SJCRH30 (cell line): ENCODE measurements around the gene CLEC4M. TPM values are rescaled to one million over a fixed set of nuclear protein-coding genes. Genes with fewer than 3 reads are reported as not detected.

Experiments
- DNase-seq, 2 experiments: peaks; one replicate each; pipeline ENCODE4 v3.0.0-alpha.2; 2015 to 2020
- H3K27ac ChIP-seq: fragments of 250-450 bp; sonication (Bioruptor Pico); 2 replicates; pipeline ENCODE4 v1.5.1; 2020; ENCODE audit warnings: mild to moderate bottlenecking, moderate library complexity
- H3K27me3 ChIP-seq: fragments of 250-450 bp; sonication (Bioruptor Pico); 2 replicates; pipeline ENCODE4 v1.5.1; 2020; ENCODE audit warnings: mild to moderate bottlenecking, moderate library complexity
- H3K36me3 ChIP-seq: fragments of 250-450 bp; sonication (Bioruptor Pico); 2 replicates; pipeline ENCODE4 v1.5.1; 2020; ENCODE audit warnings: mild to moderate bottlenecking, moderate library complexity
- H3K4me1 ChIP-seq: fragments of 250-450 bp; sonication (Bioruptor Pico); 2 replicates; pipeline ENCODE4 v1.5.1; 2020; ENCODE audit warnings: mild to moderate bottlenecking, moderate library complexity
- H3K4me3 ChIP-seq: fragments of 250-450 bp; sonication (Bioruptor Pico); 2 replicates; pipeline ENCODE4 v1.5.1; 2020; ENCODE audit warnings: mild to moderate bottlenecking, moderate library complexity
- H3K9me3 ChIP-seq: fragments of 250-450 bp; sonication (Bioruptor Pico); replicated peaks from 2 replicates; pipeline ENCODE4 v1.5.1; 2020; ENCODE audit warnings: mild to moderate bottlenecking, moderate library complexity
- total RNA-seq: library from RNA; depleted of rRNA; stranded (reverse); fragments of >200 nt; shearing (Covaris generic); gene quantifications from 2 replicates; pipeline ENCODE4 v1.2.3, GENCODE V29; 2014; rRNA removed

Gene CLEC4M
- not detected in 2 replicates for total RNA-seq

- no peaks in the 10 kb centered on the region for H3K9me3 ChIP-seq
- H3K4me1 ChIP-seq, result no peaks in the 10 kb centered on the region
- no peaks in the 10 kb centered on the region for H3K27me3 ChIP-seq
- no peak within 1 kb of the TSS for H3K4me3 ChIP-seq
- DNase-seq, result no peak
- no peak within 1 kb of the TSS for H3K27ac ChIP-seq
- no peaks in the 10 kb centered on the region for H3K36me3 ChIP-seq
These were observed at the start of gene CLEC4M for GRCh38 chr19:7762719-7763293. Gene CLEC4M (plus strand): TSS chr19:7763243. CDS start chr19:7763267, 24 bp downstream.

- DNase-seq, result no peak
- no peaks in the 10 kb centered on the region for H3K27me3 ChIP-seq
- H3K4me3 ChIP-seq, result no peak overlapping the region
- no peaks in the 10 kb centered on the region for H3K4me1 ChIP-seq
- H3K27ac ChIP-seq, result no peak overlapping the region
- H3K36me3 ChIP-seq, result no peaks in the 10 kb centered on the region
- H3K9me3 ChIP-seq, result no peaks in the 10 kb centered on the region; the same call in 1 of the 2 replicates
These were observed 47.4 kb upstream of the CLEC4M start for GRCh38 chr19:7715671-7716070.

- Histone ChIP-seq H3K27ac (no peak overlapping the region), H3K27me3 (no peaks in the 10 kb centered on the region), H3K4me3 (no peak overlapping the region), H3K4me1 (no peaks in the 10 kb centered on the region), H3K36me3 (no peaks in the 10 kb centered on the region), H3K9me3 (no peaks in the 10 kb centered on the region; the same call in 1 of the 2 replicates)
- no peak for DNase-seq
These were observed 46.3 kb upstream of the CLEC4M start for GRCh38 chr19:7716762-7717161.

GRCh38 chr19:7718668-7719067 lies 44.4 kb upstream of the CLEC4M start:
- Histone ChIP-seq H3K36me3 (no peaks in the 10 kb centered on the region), H3K4me1 (no peaks in the 10 kb centered on the region), H3K4me3 (no peak overlapping the region), H3K27me3 (no peaks in the 10 kb centered on the region), H3K27ac (no peak overlapping the region), H3K9me3 (no peaks in the 10 kb centered on the region; the same call in 1 of the 2 replicates)
- no peak for DNase-seq

GRCh38 chr19:7720351-7720750 lies 42.7 kb upstream of the CLEC4M start:
- Histone ChIP-seq H3K27ac (no peak overlapping the region), H3K9me3 (no peaks in the 10 kb centered on the region; the same call in 1 of the 2 replicates), H3K4me3 (no peak overlapping the region), H3K36me3 (no peaks in the 10 kb centered on the region), H3K4me1 (no peaks in the 10 kb centered on the region), H3K27me3 (no peaks in the 10 kb centered on the region)
- no peak for DNase-seq

GRCh38 chr19:7722231-7722651 lies 40.8 kb upstream of the CLEC4M start:
- H3K27me3 ChIP-seq, result no peaks in the 10 kb centered on the region
- H3K9me3 ChIP-seq, result no peaks in the 10 kb centered on the region
- no peaks in the 10 kb centered on the region for H3K4me1 ChIP-seq
- no peak overlapping the region for H3K4me3 ChIP-seq
- H3K36me3 ChIP-seq, result no peaks in the 10 kb centered on the region
- H3K27ac ChIP-seq, result no peak overlapping the region
- no peak for DNase-seq

- Histone ChIP-seq H3K27ac (no peak overlapping the region), H3K36me3 (no peaks in the 10 kb centered on the region), H3K4me3 (no peak overlapping the region), H3K4me1 (no peaks in the 10 kb centered on the region), H3K9me3 (no peaks in the 10 kb centered on the region), H3K27me3 (no peaks in the 10 kb centered on the region)
- DNase-seq, result no peak
These were observed 37.3 kb upstream of the CLEC4M start for GRCh38 chr19:7725791-7726190.

GRCh38 chr19:7729211-7729610 lies 33.8 kb upstream of the CLEC4M start:
- no peak overlapping the region for H3K27ac ChIP-seq
- no peak overlapping the region for H3K4me3 ChIP-seq
- H3K4me1 ChIP-seq, result no peaks in the 10 kb centered on the region
- DNase-seq, result no peak
- no peaks in the 10 kb centered on the region for H3K36me3 ChIP-seq
- H3K27me3 ChIP-seq, result no peaks in the 10 kb centered on the region
- H3K9me3 ChIP-seq, result no peaks in the 10 kb centered on the region

- Histone ChIP-seq H3K27me3 (no peaks in the 10 kb centered on the region), H3K4me1 (no peaks in the 10 kb centered on the region), H3K27ac (no peak overlapping the region), H3K9me3 (no peaks in the 10 kb centered on the region), H3K36me3 (no peaks in the 10 kb centered on the region), H3K4me3 (no peak overlapping the region)
- DNase-seq, result no peak
These were observed 33.2 kb upstream of the CLEC4M start for GRCh38 chr19:7729831-7730285.

GRCh38 chr19:7730286-7731217 lies 32.5 kb upstream of the CLEC4M start:
- no peak overlapping the region for H3K27ac ChIP-seq
- H3K4me3 ChIP-seq, result no peak overlapping the region
- H3K27me3 ChIP-seq, result no peaks in the 10 kb centered on the region
- no peak for DNase-seq
- H3K36me3 ChIP-seq, result no peaks in the 10 kb centered on the region
- H3K9me3 ChIP-seq, result no peaks in the 10 kb centered on the region
- H3K4me1 ChIP-seq, result no peaks in the 10 kb centered on the region

GRCh38 chr19:7731218-7731595 lies 31.8 kb upstream of the CLEC4M start:
- no peak overlapping the region for H3K27ac ChIP-seq
- H3K4me3 ChIP-seq, result no peak overlapping the region
- DNase-seq, result no peak
- H3K4me1 ChIP-seq, result no peaks in the 10 kb centered on the region
- no peaks in the 10 kb centered on the region for H3K27me3 ChIP-seq
- H3K36me3 ChIP-seq, result no peaks in the 10 kb centered on the region
- no peaks in the 10 kb centered on the region for H3K9me3 ChIP-seq

- Histone ChIP-seq H3K27ac (no peak overlapping the region), H3K4me3 (no peak overlapping the region), H3K27me3 (no peaks in the 10 kb centered on the region), H3K4me1 (no peaks in the 10 kb centered on the region), H3K9me3 (no peaks in the 10 kb centered on the region), H3K36me3 (no peaks in the 10 kb centered on the region)
- no peak for DNase-seq
These were observed 31.4 kb upstream of the CLEC4M start for GRCh38 chr19:7731615-7732014.

GRCh38 chr19:7732045-7732444 lies 31.0 kb upstream of the CLEC4M start, which contains the start of gene CLEC4G:
Gene CLEC4G (minus strand): TSS chr19:7732110. CDS start chr19:7732102, 8 bp downstream.
- DNase-seq, result no peak
- Histone ChIP-seq H3K4me1 (no peaks in the 10 kb centered on the region), H3K9me3 (no peaks in the 10 kb centered on the region), H3K36me3 (no peaks in the 10 kb centered on the region), H3K4me3 (no peak within 1 kb of the TSS), H3K27ac (no peak within 1 kb of the TSS), H3K27me3 (no peaks in the 10 kb centered on the region)

- H3K4me1 ChIP-seq, result no peaks in the 10 kb centered on the region
- H3K9me3 ChIP-seq, result no peaks in the 10 kb centered on the region
- no peaks in the 10 kb centered on the region; the same call in 1 of the 2 replicates for H3K27me3 ChIP-seq
- H3K4me3 ChIP-seq, result no peak overlapping the region
- H3K27ac ChIP-seq, result no peak overlapping the region
- no peak for DNase-seq
- no peaks in the 10 kb centered on the region for H3K36me3 ChIP-seq
These were observed 29.7 kb upstream of the CLEC4M start for GRCh38 chr19:7733376-7733775.
